HepG2 (cell line): ENCODE results near the gene NUDT2.

Experiments
- FOXO1 ChIP-seq: sonication (generic); formaldehyde crosslinking; IDR thresholded peaks from 2 replicates; pipeline ENCODE4 v1.4.0; 2020; ENCODE audit warnings: missing genetic modification reagents
- HIVEP1 ChIP-seq: sonication (generic); formaldehyde crosslinking; IDR thresholded peaks from 2 replicates; pipeline ENCODE4 v1.4.0; 2020; ENCODE audit warnings: mild to moderate bottlenecking, missing genetic modification reagents
- JUND ChIP-seq: sonication (generic); formaldehyde crosslinking; IDR thresholded peaks from 2 replicates; pipeline ENCODE4 v1.8.0; 2022; ENCODE audit warnings: mild to moderate bottlenecking, missing genetic modification reagents
- NCOA1 ChIP-seq: sonication (generic); formaldehyde crosslinking; IDR thresholded peaks from 2 replicates; pipeline ENCODE4 v1.9.0; 2021; ENCODE audit warnings: missing genetic modification reagents
- NR2C2 ChIP-seq: sonication (generic); formaldehyde crosslinking; IDR thresholded peaks from 2 replicates; pipeline ENCODE4 v1.4.0; 2020; ENCODE audit warnings: missing genetic modification reagents, mild to moderate bottlenecking, moderate library complexity, borderline replicate concordance
- ZSCAN31 ChIP-seq: sonication (generic); formaldehyde crosslinking; IDR thresholded peaks from 2 replicates; pipeline ENCODE4 v1.5.0; 2020; ENCODE audit warnings: low read depth, mild to moderate bottlenecking, missing genetic modification reagents
- TF ChIP-seq, protein P1 (sequence below): sonication (generic); formaldehyde crosslinking; IDR thresholded peaks from 2 replicates; pipeline ENCODE4 v1.8.1; 2022; ENCODE audit warnings: low read depth, mild to moderate bottlenecking, missing genetic modification reagents
- TF ChIP-seq, protein P2 (sequence below): sonication (generic); formaldehyde crosslinking; IDR thresholded peaks from 2 replicates; pipeline ENCODE4 v1.8.0; 2022; ENCODE audit warnings: mild to moderate bottlenecking, missing genetic modification reagents, moderate library complexity
- TF ChIP-seq, protein P3 (sequence below): IDR thresholded peaks from 2 replicates; pipeline ENCODE4 v1.6.1; 2016; ENCODE audit warnings: low read depth

DNA sequence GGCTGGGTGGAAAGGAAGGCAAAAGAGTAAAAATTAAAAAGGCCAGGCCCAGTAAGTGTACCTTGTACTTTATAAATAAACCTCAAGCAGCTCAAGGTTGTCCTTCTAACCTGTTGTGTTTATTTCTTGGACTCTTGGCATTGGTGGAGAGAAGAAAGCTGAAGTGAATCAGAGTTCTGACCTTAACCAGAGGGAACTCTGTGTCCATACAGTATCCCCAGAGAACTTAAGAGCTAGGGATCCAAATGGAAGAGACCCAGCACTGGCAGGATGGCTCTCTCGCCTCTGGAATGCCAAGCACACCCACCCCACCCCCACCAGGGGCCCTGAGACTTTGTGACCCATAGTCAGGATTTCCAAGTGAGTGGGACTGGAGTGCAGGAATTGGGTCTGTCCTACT, 14.2 kb downstream of the NUDT2 start:
- TF ChIP-seq NR2C2, result no peak
- TF ChIP-seq ZSCAN31 (CRISPR knock-in tag), result no peak
- TF ChIP-seq, protein P1, sequence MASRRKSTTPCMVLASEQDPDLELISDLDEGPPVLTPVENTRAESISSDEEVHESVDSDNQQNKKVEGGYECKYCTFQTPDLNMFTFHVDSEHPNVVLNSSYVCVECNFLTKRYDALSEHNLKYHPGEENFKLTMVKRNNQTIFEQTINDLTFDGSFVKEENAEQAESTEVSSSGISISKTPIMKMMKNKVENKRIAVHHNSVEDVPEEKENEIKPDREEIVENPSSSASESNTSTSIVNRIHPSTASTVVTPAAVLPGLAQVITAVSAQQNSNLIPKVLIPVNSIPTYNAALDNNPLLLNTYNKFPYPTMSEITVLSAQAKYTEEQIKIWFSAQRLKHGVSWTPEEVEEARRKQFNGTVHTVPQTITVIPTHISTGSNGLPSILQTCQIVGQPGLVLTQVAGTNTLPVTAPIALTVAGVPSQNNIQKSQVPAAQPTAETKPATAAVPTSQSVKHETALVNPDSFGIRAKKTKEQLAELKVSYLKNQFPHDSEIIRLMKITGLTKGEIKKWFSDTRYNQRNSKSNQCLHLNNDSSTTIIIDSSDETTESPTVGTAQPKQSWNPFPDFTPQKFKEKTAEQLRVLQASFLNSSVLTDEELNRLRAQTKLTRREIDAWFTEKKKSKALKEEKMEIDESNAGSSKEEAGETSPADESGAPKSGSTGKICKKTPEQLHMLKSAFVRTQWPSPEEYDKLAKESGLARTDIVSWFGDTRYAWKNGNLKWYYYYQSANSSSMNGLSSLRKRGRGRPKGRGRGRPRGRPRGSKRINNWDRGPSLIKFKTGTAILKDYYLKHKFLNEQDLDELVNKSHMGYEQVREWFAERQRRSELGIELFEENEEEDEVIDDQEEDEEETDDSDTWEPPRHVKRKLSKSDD (CRISPR knock-in tag), result no peak
- no peak for TF ChIP-seq NCOA1
- TF ChIP-seq FOXO1 (CRISPR knock-in tag), result no peak
- TF ChIP-seq, protein P2, sequence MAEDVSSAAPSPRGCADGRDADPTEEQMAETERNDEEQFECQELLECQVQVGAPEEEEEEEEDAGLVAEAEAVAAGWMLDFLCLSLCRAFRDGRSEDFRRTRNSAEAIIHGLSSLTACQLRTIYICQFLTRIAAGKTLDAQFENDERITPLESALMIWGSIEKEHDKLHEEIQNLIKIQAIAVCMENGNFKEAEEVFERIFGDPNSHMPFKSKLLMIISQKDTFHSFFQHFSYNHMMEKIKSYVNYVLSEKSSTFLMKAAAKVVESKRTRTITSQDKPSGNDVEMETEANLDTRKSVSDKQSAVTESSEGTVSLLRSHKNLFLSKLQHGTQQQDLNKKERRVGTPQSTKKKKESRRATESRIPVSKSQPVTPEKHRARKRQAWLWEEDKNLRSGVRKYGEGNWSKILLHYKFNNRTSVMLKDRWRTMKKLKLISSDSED, result no peak
- no peak for TF ChIP-seq JUND
- TF ChIP-seq HIVEP1 (CRISPR knock-in tag), result no peak
- TF ChIP-seq, protein P3, sequence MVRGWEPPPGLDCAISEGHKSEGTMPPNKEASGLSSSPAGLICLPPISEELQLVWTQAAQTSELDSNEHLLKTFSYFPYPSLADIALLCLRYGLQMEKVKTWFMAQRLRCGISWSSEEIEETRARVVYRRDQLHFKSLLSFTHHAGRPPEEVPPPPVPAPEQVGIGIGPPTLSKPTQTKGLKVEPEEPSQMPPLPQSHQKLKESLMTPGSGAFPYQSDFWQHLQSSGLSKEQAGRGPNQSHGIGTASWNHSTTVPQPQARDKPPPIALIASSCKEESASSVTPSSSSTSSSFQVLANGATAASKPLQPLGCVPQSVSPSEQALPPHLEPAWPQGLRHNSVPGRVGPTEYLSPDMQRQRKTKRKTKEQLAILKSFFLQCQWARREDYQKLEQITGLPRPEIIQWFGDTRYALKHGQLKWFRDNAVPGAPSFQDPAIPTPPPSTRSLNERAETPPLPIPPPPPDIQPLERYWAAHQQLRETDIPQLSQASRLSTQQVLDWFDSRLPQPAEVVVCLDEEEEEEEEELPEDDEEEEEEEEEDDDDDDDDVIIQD (CRISPR knock-in tag), result no peak
